SK-N-MC (cell line): Measurements from ENCODE around the gene CEMIP.

Experiments
- DNase-seq: peaks from one replicate; pipeline ENCODE4 v3.0.0-alpha.2; 2011; ENCODE audit warnings: low read depth, low spot score
- H3K27ac ChIP-seq: fragments of 200-600 bp; sonication (generic); 2 replicates; pipeline ENCODE4 v1.5.1; 2016; ENCODE audit warnings: mixed run types
- H3K36me3 ChIP-seq: fragments of 200-600 bp; sonication (generic); 2 replicates; pipeline ENCODE4 v1.6.1; 2017; ENCODE audit warnings: antibody characterized with exemption, low read length, mixed read lengths; ENCODE audit not compliant: insufficient read depth
- H3K4me3 ChIP-seq: fragments of 200-600 bp; sonication (generic); 2 replicates; pipeline ENCODE4 v1.5.1; 2016
- H3K9ac ChIP-seq: fragments of 200-600 bp; sonication (generic); 2 replicates; pipeline ENCODE4 v1.8.0; 2017; ENCODE audit warnings: mixed run types, mixed read lengths; ENCODE audit not compliant: insufficient read length
- H3K9me3 ChIP-seq: fragments of 200-600 bp; sonication (generic); 2 replicates; pipeline ENCODE4 v1.6.1; 2017; ENCODE audit warnings: low read depth, mild to moderate bottlenecking, antibody characterized with exemption, low read length, moderate library complexity, mixed read lengths
- EZH2 ChIP-seq: fragments of 200-600 bp; sonication (generic); IDR thresholded peaks from one replicate; pipeline ENCODE4 v1.6.1; 2017; ENCODE audit warnings: antibody characterized with exemption
- FOXP2 ChIP-seq: optimal IDR thresholded peaks from 2 replicates; pipeline ENCODE3; 2011; ENCODE audit warnings: mild to moderate bottlenecking, moderate library complexity; ENCODE audit not compliant: insufficient read depth; ENCODE audit errors: extremely low read length, control extremely low read depth
- POLR2AphosphoS5 ChIP-seq: IDR thresholded peaks from 2 replicates; pipeline ENCODE4 v1.6.1; 2012; ENCODE audit warnings: mild to moderate bottlenecking, low read depth, low read length, borderline replicate concordance

Gene CEMIP

GRCh38 chr15:80776420-80777045 is 2.6 kb upstream of the CEMIP start:
- Histone ChIP-seq H3K9me3 (no peaks in the 10 kb centered on the region), H3K27ac (no peak overlapping the region), H3K4me3 (no peak overlapping the region), H3K36me3 (no peaks in the 10 kb centered on the region), H3K9ac (no peak overlapping the region)
- TF ChIP-seq EZH2 (no peak), FOXP2 (no peak), POLR2AphosphoS5 (no peak)
- no peak for DNase-seq

GRCh38 chr15:80777137-80777536 is 2.0 kb upstream of the CEMIP start:
- Histone ChIP-seq H3K9ac (no peak overlapping the region), H3K27ac (no peak overlapping the region), H3K4me3 (no peak overlapping the region), H3K36me3 (no peaks in the 10 kb centered on the region), H3K9me3 (no peaks in the 10 kb centered on the region)
- TF ChIP-seq EZH2 (no peak), FOXP2 (no peak), POLR2AphosphoS5 (no peak)
- DNase-seq, result no peak

- Histone ChIP-seq H3K9me3 (no peaks in the 10 kb centered on the region), H3K36me3 (no peaks in the 10 kb centered on the region), H3K27ac (no peak overlapping the region), H3K4me3 (no peak overlapping the region), H3K9ac (no peak overlapping the region)
- no peak for DNase-seq
- TF ChIP-seq FOXP2 (no peak), EZH2 (no peak), POLR2AphosphoS5 (no peak)
These were observed 1.1 kb upstream of the CEMIP start for GRCh38 chr15:80777826-80778620.

- no peak for TF ChIP-seq POLR2AphosphoS5
- TF ChIP-seq FOXP2, result no peak
- no peak for TF ChIP-seq EZH2
- Histone ChIP-seq H3K9ac (no peak overlapping the region), H3K9me3 (no peaks in the 10 kb centered on the region), H3K4me3 (no peak overlapping the region), H3K27ac (no peak overlapping the region), H3K36me3 (no peaks in the 10 kb centered on the region)
- DNase-seq, result no peak
These were observed 578 bp upstream of the CEMIP start for GRCh38 chr15:80778621-80778963.

GRCh38 chr15:80779658-80780415 is 667 bp downstream of the CEMIP start:
- Histone ChIP-seq H3K36me3 (no peaks in the 10 kb centered on the region), H3K4me3 (no peak overlapping the region), H3K9ac (no peak overlapping the region), H3K9me3 (no peaks in the 10 kb centered on the region), H3K27ac (no peak overlapping the region)
- TF ChIP-seq EZH2 (peak; percentile 76), FOXP2 (no peak)
- no peak for DNase-seq

GRCh38 chr15:80780416-80781221 is 1.4 kb downstream of the CEMIP start:
- TF ChIP-seq FOXP2 (no peak), EZH2 (peak; percentile 14)
- no peak overlapping the region for H3K27ac ChIP-seq
- H3K9ac ChIP-seq, result no peak overlapping the region
- DNase-seq, result no peak
- H3K9me3 ChIP-seq, result no peaks in the 10 kb centered on the region
- no peaks in the 10 kb centered on the region for H3K36me3 ChIP-seq
- H3K4me3 ChIP-seq, result no peak overlapping the region

GRCh38 chr15:80783260-80783659 is 4.1 kb downstream of the CEMIP start:
- no peak for DNase-seq
- Histone ChIP-seq H3K36me3 (no peaks in the 10 kb centered on the region), H3K9ac (no peak overlapping the region), H3K9me3 (no peaks in the 10 kb centered on the region), H3K27ac (no peak overlapping the region), H3K4me3 (no peak overlapping the region)
- TF ChIP-seq POLR2AphosphoS5, result no peak
- TF ChIP-seq FOXP2, result no peak
- no peak for TF ChIP-seq EZH2

GRCh38 chr15:80785335-80785734 is 6.2 kb downstream of the CEMIP start:
- DNase-seq, result no peak

More at GRCh38 chr15:80785335-80785734, 6.2 kb downstream of the CEMIP start:
- Histone ChIP-seq H3K4me3 (no peak overlapping the region), H3K9ac (no peak overlapping the region), H3K36me3 (no peaks in the 10 kb centered on the region), H3K27ac (no peak overlapping the region), H3K9me3 (no peaks in the 10 kb centered on the region)
- TF ChIP-seq EZH2 (no peak), FOXP2 (no peak), POLR2AphosphoS5 (no peak)
